ENCODE results near the gene ZHX3.

GRCh38 chr20:41255655-41256054, 61.9 kb downstream of the ZHX3 start:
- TF ChIP-seq CTCF (IDR thresholded peaks at IDR 0.05; ENCODE audit: low read depth, low read length, poor library complexity, severe bottlenecking) (no peak), EZH2phosphoT487 (IDR thresholded peaks at IDR 0.05; ENCODE audit: borderline replicate concordance, low read length) (no peak)

Data from DOHH2 (cell line).